Left lung (tissue), 10 donors: ENCODE measurements around the gene ALDH1A2. TPM values are rescaled to one million over a fixed set of nuclear protein-coding genes. Genes with fewer than 3 reads are reported as not detected.

Experiments used
- ATAC-seq: fragments of 200-7000 bp; cut with Tn5 transposase; one replicate; pipeline ENCODE4 v1.9.1; 2020; ENCODE audit warnings: moderate library complexity
- DNase-seq, 4 donors: peaks; one replicate each; pipeline ENCODE4 v3.0.0-alpha.2; 2013 to 2020
- H3K27ac ChIP-seq, 2 donors: fragments of 200-600 bp; sonication (generic) in 1 of 2; one replicate each; pipeline versions ENCODE4 v1.5.0 to v1.8.0; 2020 to 2021
- H3K27me3 ChIP-seq, 2 donors: fragments of 200-600 bp; sonication (generic) in 1 of 2; one replicate each; pipeline versions ENCODE4 v1.5.0 to v1.8.0; 2020 to 2021
- H3K36me3 ChIP-seq, 2 donors: fragments of 200-600 bp; sonication (generic) in 1 of 2; one replicate each; pipeline versions ENCODE4 v1.5.0 to v1.8.0; 2020 to 2021
- H3K4me1 ChIP-seq, 2 donors: fragments of 200-600 bp; one replicate each; pipeline ENCODE4 v1.8.0; 2021
- H3K4me3 ChIP-seq, 2 donors: fragments of 200-600 bp; sonication (generic) in 1 of 2; one replicate each; pipeline versions ENCODE4 v1.5.0 to v1.8.0; 2020 to 2021; ENCODE audit warnings: mild to moderate bottlenecking in 1 of 2
- H3K9me3 ChIP-seq, 2 donors: fragments of 200-600 bp; sonication (generic) in 1 of 2; one replicate each; pipeline versions ENCODE4 v1.5.0 to v1.8.0; 2020 to 2021
- intact Hi-C, 2 donors: fragments of 100-400 bp; cut with DNase I; formaldehyde crosslinking; loops; one replicate each; pipeline versions ENCODE4 v1.11.2 to v1.14.2; 2022
- polyA plus RNA-seq, 6 donors: library from polyadenylated mRNA; unstranded; fragments of 120-200 nt; gene quantifications; one replicate each; pipeline ENCODE4 v1.2.1, GENCODE V29; 2013; ENCODE audit not compliant: insufficient read length in 6 of 6
- total RNA-seq, 2 donors: library from RNA; stranded (reverse); fragmentation: NEBNext Ultra II Directional; extraction: Animal tissue kit (Norgen Biotek cat#: 25700); gene quantifications; one replicate each; pipeline ENCODE4 v1.2.1, GENCODE V29; 2021
- TF ChIP-seq, protein P1 (sequence below), 2 donors: fragments of 200-600 bp; sonication (generic) in 1 of 2; IDR thresholded peaks; one replicate each; pipeline versions ENCODE4 v1.5.0 to v1.8.0; 2021; ENCODE audit warnings: antibody characterized with exemption in 2 of 2
- donor health status: DM: no; HTN: yes; CAD: no.
- donor health status: DM: no; HTN: no; CAD: no.

ALDH1A2 gene
- total and polyA plus RNA-seq, 8 donors = 3.7 to 68.2 (median 52.0) TPM

DNA sequence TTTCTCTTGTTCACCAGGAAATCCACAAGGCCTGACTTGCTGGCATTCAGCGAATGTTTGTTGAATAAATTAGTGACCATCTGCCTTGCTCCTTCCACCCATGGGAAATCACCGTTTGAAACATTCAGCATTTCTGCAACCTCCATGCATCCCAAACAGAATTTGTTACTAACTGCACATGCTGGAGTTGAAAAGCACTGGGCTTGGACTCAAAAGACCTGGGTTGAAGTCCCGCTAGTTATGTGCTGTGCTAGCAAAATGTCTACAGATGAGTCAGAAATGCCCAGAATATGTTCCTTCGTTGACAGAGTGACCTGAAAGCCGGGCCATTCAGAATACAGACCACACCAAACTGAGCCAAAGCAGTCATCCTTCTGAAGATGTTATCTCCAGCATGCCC, 144.6 kb downstream of the ALDH1A2 start:
- Histone ChIP-seq H3K27ac (no peak overlapping the region), H3K9me3 (no peaks in the 10 kb centered on the region), H3K4me1 (peaks cover 5 to 12% of the 10 kb centered on the region in 2 donors), H3K27me3 (no peaks in the 10 kb centered on the region), H3K36me3 (no peaks in the 10 kb centered on the region), H3K4me3 (no peak overlapping the region)
- TF ChIP-seq, protein P1, sequence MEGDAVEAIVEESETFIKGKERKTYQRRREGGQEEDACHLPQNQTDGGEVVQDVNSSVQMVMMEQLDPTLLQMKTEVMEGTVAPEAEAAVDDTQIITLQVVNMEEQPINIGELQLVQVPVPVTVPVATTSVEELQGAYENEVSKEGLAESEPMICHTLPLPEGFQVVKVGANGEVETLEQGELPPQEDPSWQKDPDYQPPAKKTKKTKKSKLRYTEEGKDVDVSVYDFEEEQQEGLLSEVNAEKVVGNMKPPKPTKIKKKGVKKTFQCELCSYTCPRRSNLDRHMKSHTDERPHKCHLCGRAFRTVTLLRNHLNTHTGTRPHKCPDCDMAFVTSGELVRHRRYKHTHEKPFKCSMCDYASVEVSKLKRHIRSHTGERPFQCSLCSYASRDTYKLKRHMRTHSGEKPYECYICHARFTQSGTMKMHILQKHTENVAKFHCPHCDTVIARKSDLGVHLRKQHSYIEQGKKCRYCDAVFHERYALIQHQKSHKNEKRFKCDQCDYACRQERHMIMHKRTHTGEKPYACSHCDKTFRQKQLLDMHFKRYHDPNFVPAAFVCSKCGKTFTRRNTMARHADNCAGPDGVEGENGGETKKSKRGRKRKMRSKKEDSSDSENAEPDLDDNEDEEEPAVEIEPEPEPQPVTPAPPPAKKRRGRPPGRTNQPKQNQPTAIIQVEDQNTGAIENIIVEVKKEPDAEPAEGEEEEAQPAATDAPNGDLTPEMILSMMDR (IDR thresholded peaks at IDR 0.05) = no peak
- DNase-seq (no peak), ATAC-seq (no peak)
- intact Hi-C loops = no loop called here

DNA sequence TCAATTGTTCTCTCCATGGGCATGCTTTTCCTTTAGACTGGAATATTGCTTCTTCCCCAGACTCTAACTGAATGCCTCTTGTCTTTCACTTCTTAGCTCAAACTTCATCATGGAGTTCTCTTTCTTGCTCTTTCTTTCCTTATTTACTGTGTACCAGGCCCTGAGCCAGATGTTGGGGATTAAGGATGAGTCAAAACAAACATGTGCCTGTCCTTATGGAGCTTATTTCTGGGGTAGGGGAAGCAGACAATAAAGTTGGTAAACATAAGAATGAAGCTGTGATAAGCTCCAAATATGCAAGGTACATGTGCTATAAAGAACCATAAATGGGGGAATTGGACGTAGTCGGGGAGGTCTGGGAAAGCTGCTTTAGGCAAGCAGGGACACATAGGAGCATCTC, 145.8 kb downstream of the ALDH1A2 start:
- intact Hi-C loops = no loop called here
- DNase-seq (no peak), ATAC-seq (no peak)
- Histone ChIP-seq H3K9me3 (no peaks in the 10 kb centered on the region), H3K27ac (no peak overlapping the region), H3K27me3 (no peaks in the 10 kb centered on the region), H3K4me1 (peaks cover 5 to 12% of the 10 kb centered on the region in 2 donors), H3K36me3 (no peaks in the 10 kb centered on the region), H3K4me3 (no peak overlapping the region)
- TF ChIP-seq, protein P1 (IDR thresholded peaks at IDR 0.05) = no peak

DNA sequence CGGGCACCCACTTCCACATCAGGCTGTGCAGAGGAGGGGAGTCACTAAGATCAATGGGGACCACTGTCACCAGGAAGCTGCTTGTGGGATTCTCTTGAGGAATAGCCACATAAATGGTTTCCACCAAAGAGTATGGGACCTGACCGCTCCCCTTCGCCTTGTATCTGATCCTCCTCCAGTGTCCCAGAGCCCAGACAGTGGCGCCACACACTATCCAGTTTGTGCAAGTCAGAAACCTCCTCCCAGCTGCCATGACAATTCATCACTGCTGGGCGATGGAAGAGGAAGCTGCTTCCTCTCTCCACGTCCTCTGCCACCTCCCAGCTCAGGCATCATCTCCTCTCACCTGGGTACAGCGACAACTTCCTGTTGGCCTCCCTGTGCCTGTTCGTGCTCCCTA, 147.5 kb downstream of the ALDH1A2 start:
- TF ChIP-seq, protein P1 (IDR thresholded peaks at IDR 0.05) = no peak
- Histone ChIP-seq H3K9me3 (no peaks in the 10 kb centered on the region), H3K36me3 (no peaks in the 10 kb centered on the region), H3K4me3 (no peak overlapping the region), H3K4me1 (peaks cover under 1 to 5% of the 10 kb centered on the region in 2 donors), H3K27me3 (no peaks in the 10 kb centered on the region), H3K27ac (no peak overlapping the region)
- ATAC-seq = no peak
- intact Hi-C loops = no loop called here
- DNase-seq = no peak

DNA sequence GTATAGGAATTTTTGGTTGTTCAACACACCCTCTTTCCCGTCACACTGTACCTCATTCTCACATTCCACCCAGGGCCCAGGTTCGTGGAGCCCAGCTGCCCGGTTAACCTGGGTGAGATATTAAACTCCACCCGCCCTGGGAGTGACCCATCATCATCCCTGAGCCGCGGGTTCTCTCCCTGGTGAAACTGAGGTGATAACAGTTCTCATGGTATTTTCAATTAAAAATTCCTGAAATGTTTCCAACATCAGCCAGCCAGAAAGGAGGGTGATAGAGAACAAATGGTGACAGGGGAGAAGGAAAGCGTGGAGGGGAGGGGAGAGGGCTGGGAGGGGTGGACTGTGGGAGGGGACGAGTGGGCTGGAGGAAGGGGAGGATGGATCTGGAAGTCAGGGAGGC, 148.8 kb downstream of the ALDH1A2 start:
- DNase-seq (no peak), ATAC-seq (no peak)
- TF ChIP-seq, protein P1 (IDR thresholded peaks at IDR 0.05) = no peak
- H3K36me3 ChIP-seq = no peaks in the 10 kb centered on the region
- H3K27ac ChIP-seq = no peak overlapping the region
- no peaks in the 10 kb centered on the region for H3K9me3 ChIP-seq
- no peaks in the 10 kb centered on the region for H3K4me1 ChIP-seq
- no peaks in the 10 kb centered on the region for H3K27me3 ChIP-seq
- intact Hi-C loops = no loop called here
- no peak overlapping the region for H3K4me3 ChIP-seq

DNA sequence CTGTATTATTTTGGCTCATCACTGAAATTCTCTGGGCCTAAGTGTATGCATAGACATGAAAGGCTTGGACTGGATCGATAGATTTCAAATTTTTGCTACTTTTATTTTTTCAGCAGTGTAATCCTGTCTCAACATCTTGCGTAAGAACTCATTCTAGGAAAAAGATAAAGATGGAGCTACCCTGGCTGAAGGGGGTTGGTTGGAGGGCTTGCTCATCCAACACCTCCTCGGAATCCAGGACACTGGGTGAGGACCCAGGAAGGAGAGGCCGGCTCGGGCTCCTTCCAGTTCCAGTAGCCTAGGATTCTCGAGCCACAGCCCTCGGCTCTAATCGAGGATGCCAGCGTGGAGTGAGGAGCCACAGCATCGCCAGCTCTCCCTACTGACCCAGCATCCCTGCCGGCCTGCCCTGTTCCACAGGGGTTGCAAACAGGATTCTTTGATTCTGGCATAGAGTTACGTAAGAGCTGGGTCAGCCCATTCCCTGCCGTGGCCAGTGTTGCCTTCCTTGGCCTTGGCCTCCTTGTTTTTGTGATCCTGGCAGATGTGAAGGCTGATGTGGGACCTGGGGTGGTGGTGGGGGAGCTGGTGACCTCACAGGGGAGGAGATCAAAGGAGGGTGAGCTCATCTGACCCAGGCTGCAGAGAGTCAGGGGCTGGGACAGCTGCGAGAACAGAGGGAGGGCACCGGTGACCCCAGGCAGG, 149.5 kb downstream of the ALDH1A2 start:
- DNase-seq (peak in 1 of 4 donors; percentile 60), ATAC-seq (no peak)
- intact Hi-C loops = no loop called here
- Histone ChIP-seq H3K27me3 (no peaks in the 10 kb centered on the region), H3K27ac (no peak overlapping the region), H3K4me1 (no peaks in the 10 kb centered on the region), H3K36me3 (no peaks in the 10 kb centered on the region), H3K4me3 (no peak overlapping the region), H3K9me3 (no peaks in the 10 kb centered on the region)
- TF ChIP-seq, protein P1 (IDR thresholded peaks at IDR 0.05) = no peak
